Gastroesophageal sphincter (tissue), 3 donors: ENCODE data around the gene GNAI2.

Source experiments
- POLR2A ChIP-seq, 2 donors: fragments of 450-650 bp; IDR thresholded peaks; one replicate each; pipeline ENCODE4 v1.6.1; 2017; ENCODE audit warnings: antibody characterized with exemption in 2 of 2, mild to moderate bottlenecking in 2 of 2, moderate library complexity in 1 of 2
- POLR2AphosphoS5 ChIP-seq: sonication (generic); formaldehyde crosslinking; IDR thresholded peaks from one replicate; pipeline ENCODE4 v1.6.1; 2017; ENCODE audit warnings: antibody characterized with exemption
- TF ChIP-seq, protein P1 (sequence below), 4 experiments: fragments of 200-600 bp in 2 of 4; fragments of 450-650 bp in 2 of 4; sonication (generic) in 1 of 4; IDR thresholded peaks; one replicate each; pipeline ENCODE4 v1.5.1; 2017 to 2019; ENCODE audit warnings: antibody characterized with exemption in 4 of 4, mild to moderate bottlenecking in 2 of 4, moderate library complexity in 2 of 4

DNA sequence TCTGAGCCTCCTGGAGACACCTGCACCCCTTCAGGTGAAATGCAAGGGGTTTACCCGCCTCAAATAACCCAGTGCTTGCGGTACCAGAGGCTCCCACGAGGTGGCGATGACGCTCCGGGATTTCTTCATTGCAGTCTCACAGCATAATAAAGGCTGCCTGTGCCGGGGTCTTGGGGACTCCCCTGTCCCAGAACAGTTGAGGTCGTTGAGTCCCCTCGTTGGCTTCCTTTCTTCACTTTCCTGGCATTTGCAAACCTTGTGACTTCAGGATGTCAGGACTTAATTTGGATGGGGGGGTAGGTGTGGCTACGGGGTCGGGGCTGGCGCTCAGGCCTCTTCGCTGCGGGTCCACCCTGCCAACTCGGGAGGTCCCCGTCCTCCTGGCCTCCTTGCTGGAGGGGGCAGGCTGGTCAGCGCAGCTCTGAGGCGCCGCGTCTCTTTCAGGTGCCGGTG, 43.3 kb upstream of the GNAI2 start:
- TF ChIP-seq, protein P1, sequence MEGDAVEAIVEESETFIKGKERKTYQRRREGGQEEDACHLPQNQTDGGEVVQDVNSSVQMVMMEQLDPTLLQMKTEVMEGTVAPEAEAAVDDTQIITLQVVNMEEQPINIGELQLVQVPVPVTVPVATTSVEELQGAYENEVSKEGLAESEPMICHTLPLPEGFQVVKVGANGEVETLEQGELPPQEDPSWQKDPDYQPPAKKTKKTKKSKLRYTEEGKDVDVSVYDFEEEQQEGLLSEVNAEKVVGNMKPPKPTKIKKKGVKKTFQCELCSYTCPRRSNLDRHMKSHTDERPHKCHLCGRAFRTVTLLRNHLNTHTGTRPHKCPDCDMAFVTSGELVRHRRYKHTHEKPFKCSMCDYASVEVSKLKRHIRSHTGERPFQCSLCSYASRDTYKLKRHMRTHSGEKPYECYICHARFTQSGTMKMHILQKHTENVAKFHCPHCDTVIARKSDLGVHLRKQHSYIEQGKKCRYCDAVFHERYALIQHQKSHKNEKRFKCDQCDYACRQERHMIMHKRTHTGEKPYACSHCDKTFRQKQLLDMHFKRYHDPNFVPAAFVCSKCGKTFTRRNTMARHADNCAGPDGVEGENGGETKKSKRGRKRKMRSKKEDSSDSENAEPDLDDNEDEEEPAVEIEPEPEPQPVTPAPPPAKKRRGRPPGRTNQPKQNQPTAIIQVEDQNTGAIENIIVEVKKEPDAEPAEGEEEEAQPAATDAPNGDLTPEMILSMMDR (IDR thresholded peaks at IDR 0.05): peak; percentile 87 to 92 (median 92)
- TF ChIP-seq POLR2A (IDR thresholded peaks at IDR 0.05): no peak
- TF ChIP-seq POLR2AphosphoS5: no peak
